Activated CD8-positive, alpha-beta memory T cell treated with anti-CD3 and anti-CD28 coated beads, Interleukin-2, amount 10 ng/mL, durations not matched to agents 7 days and 5 days (primary cell): Measurements from ENCODE around the gene TNS1. TPM values are rescaled to one million over a fixed set of nuclear protein-coding genes. Genes with fewer than 3 reads are reported as not detected.
"Not testable (repeated sequence)": the region's sequence is repeated elsewhere in the genome, so short reads cannot be mapped to it uniquely, and the experiment has no call there.

Experiments
- ATAC-seq: fragments of 150-1000 bp; cut with Tn5 transposase; one replicate; pipeline ENCODE4 v1.10.0; 2021; ENCODE audit warnings: moderate library complexity
- CTCF ChIA-PET: fragments of 350-600 bp; sonication (Branson Sonifier 250); formaldehyde crosslinking; loops from one replicate; lab custom pipeline; 2021; ENCODE audit warnings: antibody characterized with exemption; lab: Charles Lee
- DNase-seq: peaks from one replicate; pipeline ENCODE4 v3.0.0-alpha.2; 2020
- H3K27ac Mint-ChIP-seq: one replicate; pipeline ENCODE4 v1.8.0; 2021; ENCODE audit warnings: mild to moderate bottlenecking, mixed read lengths
- H3K27me3 Mint-ChIP-seq: one replicate; pipeline ENCODE4 v1.8.0; 2021; ENCODE audit warnings: mixed read lengths
- H3K36me3 Mint-ChIP-seq: one replicate; pipeline ENCODE4 v1.8.0; 2021; ENCODE audit warnings: mild to moderate bottlenecking, mixed read lengths
- H3K4me1 Mint-ChIP-seq: one replicate; pipeline ENCODE4 v1.8.0; 2021; ENCODE audit warnings: mixed read lengths
- H3K4me3 Mint-ChIP-seq: one replicate; pipeline ENCODE4 v1.8.0; 2021; ENCODE audit warnings: mild to moderate bottlenecking, moderate library complexity, mixed read lengths
- H3K9me3 Mint-ChIP-seq: one replicate; pipeline ENCODE4 v1.8.0; 2022; ENCODE audit warnings: low read depth, mixed read lengths
- total RNA-seq, 2 experiments: library from RNA; stranded (reverse); gene quantifications; one replicate each; pipeline ENCODE4 v1.2.3, GENCODE V29; 2021

Gene TNS1
- 1 to 10 TPM; 1.4 to 4.4 TPM for total RNA-seq

DNA sequence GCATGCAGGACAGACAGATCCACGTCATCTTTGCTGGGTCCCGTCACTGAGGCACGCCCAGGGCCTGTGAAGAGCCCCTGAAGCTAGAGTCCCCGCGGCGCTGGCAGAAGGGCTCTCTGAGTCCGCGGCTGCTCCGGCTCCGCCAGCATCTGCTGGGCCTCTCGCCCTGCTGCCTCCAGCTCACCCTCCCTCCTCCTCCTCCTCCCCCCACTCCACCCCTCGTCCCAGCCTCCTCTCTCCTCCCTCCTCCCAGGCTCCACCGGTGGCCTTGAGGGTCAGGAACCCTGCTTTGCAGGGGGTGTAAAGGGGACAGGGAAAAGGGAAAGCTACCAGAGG lies at the start of gene TNS1:
TNS1 (minus strand) TSS at position 151 of the 336 bp plus-strand sequence; CDS start at position 28, 123 bp downstream.
- Mint-ChIP-seq H3K27ac (no peak within 1 kb of the TSS), H3K9me3 (no peaks in the 10 kb centered on the region), H3K4me3 (no peak within 1 kb of the TSS), H3K4me1 (no peaks in the 10 kb centered on the region), H3K36me3 (no peaks in the 10 kb centered on the region), H3K27me3 (peaks cover 3% of the 10 kb centered on the region)
- CTCF ChIA-PET, result interaction anchor here (1.1 kb wide), 1 partner anchor 9 kb away, joined by 4 read pairs; no protein-coding TSS in a partner anchor
- DNase-seq (no peak), ATAC-seq (no peak)

DNA sequence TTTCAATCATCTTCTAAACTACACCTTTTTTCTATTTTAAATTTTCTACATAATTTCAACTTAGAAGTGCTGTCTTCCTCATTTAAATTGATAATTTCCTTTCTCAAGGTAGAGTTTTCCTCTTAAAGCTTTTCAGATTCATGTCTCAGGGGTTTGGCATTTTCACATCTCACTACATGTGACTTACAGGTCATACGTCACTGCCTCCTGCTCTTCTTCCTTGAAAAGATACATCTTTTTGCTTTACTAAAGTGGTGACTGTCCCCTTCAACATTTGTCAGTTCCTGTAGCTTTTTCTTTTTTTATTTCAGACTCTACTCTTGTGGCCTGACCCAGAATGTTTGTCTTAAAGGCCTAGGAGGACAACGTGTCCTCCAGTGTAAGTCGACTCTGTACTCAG lies 49.1 kb upstream of the TNS1 start:
- Mint-ChIP-seq H3K27ac (no peak overlapping the region), H3K4me1 (no peaks in the 10 kb centered on the region), H3K27me3 (peaks cover 46% of the 10 kb centered on the region), H3K4me3 (no peak overlapping the region), H3K9me3 (peaks cover 3% of the 10 kb centered on the region), H3K36me3 (peaks cover 2% of the 10 kb centered on the region)
- DNase-seq, result no peak
- CTCF ChIA-PET, result no interaction called here
- no peak for ATAC-seq

DNA sequence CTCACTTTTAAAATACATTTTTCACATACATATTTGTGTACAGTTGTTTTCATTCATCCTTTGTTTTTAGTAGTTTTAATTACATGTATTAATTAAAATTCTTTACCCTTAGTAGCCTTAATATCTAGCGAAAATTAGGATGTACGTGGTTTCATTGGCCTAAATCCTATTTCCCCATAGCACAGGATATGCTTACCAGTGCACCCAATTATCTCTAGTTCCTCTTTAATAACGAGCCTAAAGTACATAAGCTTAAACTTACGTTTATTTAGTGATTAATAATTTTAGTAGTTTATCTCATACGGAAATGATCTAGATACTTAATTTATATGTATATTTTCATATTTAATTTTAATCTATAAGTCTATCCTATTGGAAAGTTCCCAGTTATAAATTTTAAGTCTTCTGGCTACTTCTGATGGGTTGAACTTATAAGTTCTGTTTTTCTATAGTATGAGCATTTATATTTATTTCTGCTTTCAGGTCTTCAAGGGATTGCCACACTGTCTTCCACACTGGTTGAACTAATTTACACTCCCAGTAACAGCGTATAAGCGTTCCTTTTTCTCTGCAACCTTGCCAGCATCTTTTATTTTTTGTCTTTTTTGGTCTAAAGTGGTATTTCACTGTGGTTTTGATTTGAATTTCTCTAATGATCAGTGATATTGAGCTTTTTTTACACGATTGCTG lies 44.9 kb upstream of the TNS1 start:
- ATAC-seq, result no peak
- CTCF ChIA-PET, result interaction anchor here (1.7 to 1.9 kb wide), 2 partner anchors 21 to 54 kb away, joined by 3 to 8 read pairs; partner anchors contain the start of gene RUFY4

DNA sequence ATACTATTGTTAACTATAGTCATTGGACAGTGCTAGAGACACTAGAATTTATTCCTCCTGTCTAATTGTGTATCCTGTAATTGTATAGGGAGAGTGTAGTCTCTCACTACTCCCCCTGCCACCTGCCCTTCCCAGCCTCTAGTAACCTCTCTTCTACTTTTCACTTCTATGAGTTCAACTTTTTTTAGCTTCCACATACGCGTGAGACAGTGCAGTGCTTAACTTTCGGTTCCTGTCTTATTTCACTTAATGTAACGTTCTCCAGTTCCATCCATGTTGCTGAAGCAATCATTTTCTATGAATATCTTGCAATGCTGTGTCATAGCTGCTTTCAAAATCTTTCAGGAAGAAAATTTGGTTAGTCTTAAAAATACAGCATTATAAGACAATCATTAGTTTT lies 43.4 kb upstream of the TNS1 start:
- no peak for ATAC-seq
- H3K9me3 Mint-ChIP-seq, result peaks cover 7% of the 10 kb centered on the region
- H3K4me1 Mint-ChIP-seq, result peaks cover 9% of the 10 kb centered on the region

More for the DNA sequence above, 44.9 kb upstream of the TNS1 start:
- Mint-ChIP-seq H3K27me3 (peaks cover 33% of the 10 kb centered on the region), H3K4me3 (no peak overlapping the region), H3K4me1 (no peaks in the 10 kb centered on the region), H3K27ac (no peak overlapping the region), H3K36me3 (peaks cover 16% of the 10 kb centered on the region), H3K9me3 (peaks cover 7% of the 10 kb centered on the region)
- no peak for DNase-seq

DNA sequence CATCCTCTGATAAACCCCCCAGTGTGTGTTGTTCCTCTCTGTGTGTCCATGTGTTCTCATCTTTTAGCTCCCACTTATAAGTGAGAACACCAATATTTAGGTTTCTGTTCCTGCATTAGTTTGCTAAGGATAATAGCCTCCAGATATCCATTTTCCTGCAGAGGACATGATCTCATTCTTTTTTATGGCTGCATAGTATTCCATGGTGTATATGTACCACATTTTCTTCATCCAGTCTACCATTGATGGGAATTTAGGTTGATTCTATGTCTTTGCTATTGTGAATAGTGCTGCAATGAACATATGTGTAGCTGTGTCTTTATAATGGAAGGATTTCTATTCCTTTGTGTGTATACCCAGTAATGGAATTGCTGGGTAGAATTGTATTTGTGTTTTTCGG lies 41.8 kb upstream of the TNS1 start:
- CTCF ChIA-PET, result interaction anchor here (0.6 to 1.1 kb wide), 2 partner anchors 8 to 55 kb away, joined by 3 read pairs; no protein-coding TSS in a partner anchor
- DNase-seq, H3K27ac Mint-ChIP-seq, H3K4me3 Mint-ChIP-seq, H3K9me3 Mint-ChIP-seq, ATAC-seq: not testable (repeated sequence)
- peaks cover 16% of the 10 kb centered on the region for H3K27me3 Mint-ChIP-seq
- peaks cover 20% of the 10 kb centered on the region for H3K4me1 Mint-ChIP-seq
- peaks cover 27% of the 10 kb centered on the region for H3K36me3 Mint-ChIP-seq

More for the DNA sequence above, 43.4 kb upstream of the TNS1 start:
- CTCF ChIA-PET, result interaction anchor here (1.0 to 1.9 kb wide), 4 partner anchors 9 to 261 kb away, joined by 3 to 8 read pairs (median 4); partner anchors contain the start of gene RUFY4
- H3K36me3 Mint-ChIP-seq, result peaks cover 25% of the 10 kb centered on the region
- no peak overlapping the region for H3K27ac Mint-ChIP-seq
- H3K4me3 Mint-ChIP-seq, result no peak overlapping the region
- DNase-seq, result no peak
- peaks cover 21% of the 10 kb centered on the region for H3K27me3 Mint-ChIP-seq

DNA sequence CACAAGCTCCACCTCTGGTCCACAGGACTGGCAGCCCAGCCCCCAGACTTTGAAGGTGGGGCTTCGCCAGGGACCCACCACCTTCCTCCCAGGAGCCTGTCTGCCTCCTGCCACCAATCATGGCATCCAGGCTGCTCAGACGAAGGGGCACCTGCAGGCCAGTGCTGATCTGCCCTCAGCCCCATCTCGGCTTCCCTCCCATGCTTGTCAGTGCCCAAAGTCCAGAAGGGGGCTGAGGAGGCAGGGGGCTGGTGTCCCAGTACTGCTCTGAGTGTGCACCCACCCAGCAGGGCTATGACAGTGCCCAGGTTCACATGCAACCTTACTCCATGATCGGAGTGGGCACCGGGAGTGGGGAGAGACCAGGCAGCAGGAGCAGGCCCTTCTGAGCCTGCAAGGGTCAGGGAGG lies 40.9 kb upstream of the TNS1 start:
- peaks cover 27% of the 10 kb centered on the region for H3K36me3 Mint-ChIP-seq
- H3K4me1 Mint-ChIP-seq, result peaks cover 25% of the 10 kb centered on the region
- H3K4me3 Mint-ChIP-seq, result no peak overlapping the region
- H3K27ac Mint-ChIP-seq, result no peak overlapping the region
- CTCF ChIA-PET, result interaction anchor here (1.0 kb wide), 1 partner anchor 397 kb away, joined by 3 read pairs; no protein-coding TSS in a partner anchor
- H3K9me3 Mint-ChIP-seq, result peaks cover 7% of the 10 kb centered on the region
- ATAC-seq, result no peak
- DNase-seq, result no peak
- peaks cover 9% of the 10 kb centered on the region for H3K27me3 Mint-ChIP-seq

DNA sequence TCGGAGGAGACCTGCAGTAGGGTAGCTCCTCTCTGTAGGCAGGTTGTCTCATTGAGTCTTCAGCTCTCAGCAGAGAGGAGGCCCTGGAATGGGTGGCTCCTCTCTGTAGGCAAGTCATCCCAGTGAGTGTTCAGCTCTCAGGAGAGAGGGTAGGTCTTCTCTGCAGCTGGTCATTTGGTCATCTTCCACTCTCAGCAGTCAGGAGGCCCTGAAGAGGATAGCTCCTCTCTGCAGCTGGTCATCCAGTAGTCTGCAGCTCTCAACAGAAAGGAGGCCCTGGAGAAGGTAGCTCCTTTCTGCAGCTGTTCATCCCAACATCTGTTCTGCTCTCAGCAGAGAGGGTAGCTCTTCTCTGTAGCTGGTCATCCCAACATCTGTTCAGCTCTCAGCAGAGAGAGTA lies 40.3 kb upstream of the TNS1 start:
- Mint-ChIP-seq H3K27ac (no peak overlapping the region), H3K9me3 (peaks cover 7% of the 10 kb centered on the region), H3K27me3 (peaks cover 4% of the 10 kb centered on the region), H3K4me3 (no peak overlapping the region), H3K4me1 (peaks cover 26% of the 10 kb centered on the region), H3K36me3 (peaks cover 27% of the 10 kb centered on the region)
- DNase-seq, result no peak
- no peak for ATAC-seq
- CTCF ChIA-PET, result interaction anchor here (0.8 to 1.0 kb wide), 3 partner anchors 10 to 396 kb away, joined by 3 read pairs; partner anchors contain the start of gene RUFY4

DNA sequence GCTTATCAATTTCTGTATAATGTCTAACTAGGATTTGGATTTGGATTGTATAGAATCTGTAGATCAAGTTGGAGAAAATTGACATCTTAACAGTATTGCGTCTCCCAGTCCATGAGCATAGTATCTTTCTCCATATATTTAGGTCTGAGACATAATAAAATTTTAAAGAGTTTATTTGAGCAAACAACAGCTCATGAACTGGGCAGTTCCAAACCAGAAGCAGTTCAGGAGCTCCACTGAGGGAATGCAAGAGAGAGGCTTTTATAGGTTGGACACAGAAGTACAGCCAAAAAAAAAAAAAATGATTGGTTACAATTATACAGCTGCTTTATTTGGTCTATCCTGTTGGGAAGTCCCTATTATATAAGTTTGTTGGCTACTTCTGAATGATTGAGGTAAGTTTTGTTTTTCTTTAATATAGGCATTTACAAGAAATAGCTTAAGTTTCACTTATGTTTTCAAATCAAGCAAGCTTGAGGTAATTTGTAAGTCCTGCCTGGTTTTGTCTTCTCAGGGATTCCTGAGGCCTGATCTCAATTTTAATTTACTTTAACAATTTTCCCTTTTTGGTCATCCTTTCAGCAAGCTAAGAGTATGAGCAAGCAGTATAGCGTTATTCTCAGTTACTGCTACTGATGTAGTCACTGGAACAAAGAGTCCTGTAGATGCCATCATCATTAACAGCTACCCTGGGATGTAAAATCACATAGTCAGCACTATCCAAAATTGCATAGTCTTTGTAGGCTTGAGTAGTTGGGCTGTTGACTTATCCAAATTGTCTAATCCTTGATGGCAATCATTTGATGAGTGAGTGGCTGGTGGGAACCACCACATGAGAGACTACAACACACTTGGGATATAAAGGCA lies 38.7 kb upstream of the TNS1 start:
- Mint-ChIP-seq H3K4me3 (no peak overlapping the region), H3K4me1 (peaks cover 29% of the 10 kb centered on the region), H3K36me3 (peaks cover 27% of the 10 kb centered on the region), H3K27me3 (no peaks in the 10 kb centered on the region), H3K9me3 (peaks cover 7% of the 10 kb centered on the region), H3K27ac (peak overlapping the region; percentile 76)
- DNase-seq (no peak), ATAC-seq (peak; percentile 27)
- CTCF ChIA-PET, result interaction anchor here (1.2 to 1.6 kb wide), 3 partner anchors 27 to 255 kb away, joined by 3 to 10 read pairs (median 7); partner anchors contain the start of gene RUFY4

DNA sequence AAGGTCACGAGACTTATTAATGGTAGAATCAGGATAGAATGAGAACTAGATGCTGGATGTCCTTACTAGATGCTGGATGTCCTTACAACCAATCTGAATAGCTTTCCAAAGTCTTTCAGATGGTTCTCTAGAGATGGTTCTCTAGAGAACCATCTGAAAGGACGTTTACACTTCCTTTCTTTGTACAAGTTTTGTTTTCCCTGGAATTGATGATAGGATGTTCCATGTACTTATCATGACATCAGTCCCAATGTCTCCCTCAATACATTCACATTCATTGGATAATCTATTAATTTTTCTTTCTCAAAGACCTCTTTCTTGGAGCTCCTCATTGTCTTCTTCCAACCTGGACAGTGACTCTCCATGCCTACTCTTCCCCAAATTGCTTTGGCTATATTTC lies 38.1 kb upstream of the TNS1 start:
- Mint-ChIP-seq H3K27me3 (no peaks in the 10 kb centered on the region), H3K4me1 (peaks cover 33% of the 10 kb centered on the region), H3K9me3 (peaks cover 7% of the 10 kb centered on the region), H3K27ac (peak overlapping the region; percentile 50), H3K4me3 (no peak overlapping the region), H3K36me3 (peaks cover 27% of the 10 kb centered on the region)
- no peak for DNase-seq
- ATAC-seq, result no peak
- CTCF ChIA-PET, result interaction anchor here (1.0 to 1.6 kb wide), 4 partner anchors 10 to 255 kb away, joined by 3 to 10 read pairs (median 5); partner anchors contain the start of gene RUFY4

DNA sequence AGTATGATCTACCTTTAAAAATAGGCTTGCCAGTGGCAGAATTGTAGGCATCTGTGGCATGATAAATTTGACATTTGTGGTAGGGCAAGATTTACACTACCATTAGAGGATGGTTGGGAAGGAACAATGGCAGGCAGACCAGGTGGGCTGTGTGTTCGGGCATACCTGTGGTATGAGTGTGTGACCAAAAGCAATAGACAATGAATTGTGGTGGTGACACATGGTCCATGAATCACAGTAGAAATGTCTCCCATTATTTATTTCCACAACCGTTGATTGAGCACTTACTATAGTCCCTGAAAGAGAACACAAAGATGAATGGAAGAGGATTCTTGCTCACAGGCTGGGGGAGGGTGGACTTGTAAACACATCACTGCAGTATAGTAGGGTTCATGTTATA lies 36.4 kb upstream of the TNS1 start:
- DNase-seq, result peak; percentile 36

DNA sequence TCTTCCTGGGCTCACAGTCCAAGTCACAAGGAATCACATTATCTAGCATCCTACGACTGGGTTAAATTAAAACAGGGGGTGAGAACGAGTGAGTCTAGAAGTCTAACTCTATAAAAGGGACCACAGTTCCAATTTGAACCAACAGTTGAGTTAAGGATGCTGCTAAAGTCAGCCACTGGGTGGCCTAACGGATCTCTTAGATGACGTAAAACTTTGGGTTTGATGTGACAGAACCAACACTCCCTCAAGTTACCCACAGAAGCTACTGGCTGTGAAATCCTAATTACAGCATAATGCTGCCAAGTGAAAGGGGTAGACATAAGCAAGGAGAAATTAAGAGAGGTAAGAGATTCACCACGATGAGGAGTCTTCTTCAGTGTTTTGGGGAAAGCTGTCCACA lies 33.6 kb upstream of the TNS1 start:
- peak overlapping the region; percentile 42 for H3K27ac Mint-ChIP-seq
- H3K27me3 Mint-ChIP-seq, result no peaks in the 10 kb centered on the region
- no peaks in the 10 kb centered on the region for H3K9me3 Mint-ChIP-seq
- H3K4me1 Mint-ChIP-seq, result peaks cover 36% of the 10 kb centered on the region
- ATAC-seq (no peak), DNase-seq (peak; percentile 42)
- CTCF ChIA-PET, result interaction anchor here (0.6 to 2.0 kb wide), 5 partner anchors 8 to 251 kb away, joined by 3 to 8 read pairs (median 4); partner anchors contain the start of gene RUFY4
- H3K4me3 Mint-ChIP-seq, result peak overlapping the region; percentile 20
- H3K36me3 Mint-ChIP-seq, result peaks cover 4% of the 10 kb centered on the region

More for the DNA sequence above, 36.4 kb upstream of the TNS1 start:
- CTCF ChIA-PET, result interaction anchor here (1.1 kb wide), 1 partner anchor 30 kb away, joined by 3 read pairs; the partner anchor contains the start of gene RUFY4
- Mint-ChIP-seq H3K9me3 (peaks cover 7% of the 10 kb centered on the region), H3K36me3 (peaks cover 19% of the 10 kb centered on the region), H3K27me3 (no peaks in the 10 kb centered on the region), H3K27ac (no peak overlapping the region), H3K4me3 (no peak overlapping the region), H3K4me1 (peaks cover 41% of the 10 kb centered on the region)
- ATAC-seq, result no peak

DNA sequence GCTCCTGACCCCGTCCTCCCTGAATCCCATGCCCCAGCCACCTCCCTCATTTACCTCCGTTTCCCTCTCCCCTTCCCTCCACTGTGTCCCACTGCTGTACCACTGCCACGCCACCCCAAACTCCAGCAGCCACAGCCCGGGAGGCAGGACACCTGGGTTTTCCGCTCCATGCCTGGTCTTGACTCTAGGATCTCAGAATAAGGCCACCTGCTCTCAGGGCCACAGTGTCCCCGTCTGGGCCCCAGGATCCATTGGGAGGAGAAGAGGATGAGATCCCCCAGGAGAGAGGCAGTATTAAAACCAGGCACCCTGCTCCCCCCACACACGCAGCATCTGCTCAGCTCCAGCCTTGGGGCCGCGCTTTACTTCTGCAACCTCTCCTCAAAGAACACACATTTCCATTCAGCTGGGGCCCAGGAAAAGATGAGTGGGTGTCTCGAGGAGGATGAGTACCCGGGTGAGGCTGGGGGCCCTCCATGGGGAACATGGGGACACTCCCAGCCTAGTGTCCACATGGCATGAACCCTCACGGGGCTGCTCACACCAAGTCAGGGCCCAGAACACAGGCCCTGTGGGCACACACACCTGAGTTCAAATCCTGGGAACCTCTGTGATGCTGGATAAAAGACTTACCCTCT lies 32.8 kb upstream of the TNS1 start:
- H3K4me3 Mint-ChIP-seq, result peak overlapping the region; percentile 65
- H3K9me3 Mint-ChIP-seq, result no peaks in the 10 kb centered on the region
- no peaks in the 10 kb centered on the region for H3K27me3 Mint-ChIP-seq
- H3K27ac Mint-ChIP-seq, result peak overlapping the region; percentile 35
- peaks cover 28% of the 10 kb centered on the region for H3K4me1 Mint-ChIP-seq
- peaks cover 2% of the 10 kb centered on the region for H3K36me3 Mint-ChIP-seq
- ATAC-seq (no peak), DNase-seq (peak; percentile 39)
- CTCF ChIA-PET, result interaction anchor here (0.8 to 3.5 kb wide), 5 partner anchors 31 to 250 kb away, joined by 3 to 22 read pairs (median 7); partner anchors contain the start of gene RUFY4
